ENCODE results near the gene GFER.
A peak's percentile ranks its signal among the peaks of the same experiment; 100 is the strongest.
"Not testable (repeated sequence)": the region's sequence is repeated elsewhere in the genome, so short reads cannot be mapped to it uniquely, and the experiment has no call there.

Gene GFER

DNA sequence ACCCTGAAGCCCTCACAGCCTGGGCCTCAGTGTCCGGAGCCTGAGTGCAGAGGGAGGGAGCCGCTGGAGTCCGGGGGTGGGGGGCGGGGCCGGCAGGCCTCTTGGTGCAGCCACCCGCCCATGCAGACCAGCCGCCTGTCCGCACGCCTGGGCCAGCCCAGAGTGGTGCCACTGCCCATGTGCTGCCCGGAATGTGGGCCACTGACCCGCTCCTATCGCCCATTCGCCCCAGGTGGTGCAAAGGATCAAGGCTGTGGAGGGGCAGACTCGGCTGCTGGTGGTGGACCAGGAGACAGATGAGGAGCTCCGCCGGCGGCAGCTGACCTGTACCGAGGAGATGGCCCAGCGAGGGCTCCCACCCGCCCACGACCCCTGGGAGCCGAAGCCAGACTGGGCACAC, 45.4 kb downstream of the GFER start:
- no peak for DNase-seq

DNA sequence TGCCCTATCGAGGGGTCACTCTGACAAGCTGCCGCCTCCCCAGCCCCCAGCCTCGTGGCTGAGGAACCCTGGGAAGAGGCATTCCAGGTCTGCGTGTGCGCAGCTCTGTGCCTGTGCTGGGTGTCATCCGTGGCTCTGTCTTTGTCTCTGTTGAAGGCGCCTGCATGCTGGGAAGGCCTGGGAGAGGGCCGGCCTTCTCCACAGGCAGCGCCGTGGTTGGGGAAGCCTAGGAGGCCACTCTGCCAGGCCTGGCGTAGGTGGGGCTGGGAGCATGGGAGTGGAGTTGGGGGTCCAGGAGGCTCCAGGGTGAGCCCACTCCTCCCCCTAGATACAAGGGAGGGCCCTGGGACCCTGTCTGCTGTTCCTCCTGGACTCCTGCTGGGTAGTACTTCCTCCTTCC, 46.0 kb downstream of the GFER start:
- DNase-seq, result no peak

DNA sequence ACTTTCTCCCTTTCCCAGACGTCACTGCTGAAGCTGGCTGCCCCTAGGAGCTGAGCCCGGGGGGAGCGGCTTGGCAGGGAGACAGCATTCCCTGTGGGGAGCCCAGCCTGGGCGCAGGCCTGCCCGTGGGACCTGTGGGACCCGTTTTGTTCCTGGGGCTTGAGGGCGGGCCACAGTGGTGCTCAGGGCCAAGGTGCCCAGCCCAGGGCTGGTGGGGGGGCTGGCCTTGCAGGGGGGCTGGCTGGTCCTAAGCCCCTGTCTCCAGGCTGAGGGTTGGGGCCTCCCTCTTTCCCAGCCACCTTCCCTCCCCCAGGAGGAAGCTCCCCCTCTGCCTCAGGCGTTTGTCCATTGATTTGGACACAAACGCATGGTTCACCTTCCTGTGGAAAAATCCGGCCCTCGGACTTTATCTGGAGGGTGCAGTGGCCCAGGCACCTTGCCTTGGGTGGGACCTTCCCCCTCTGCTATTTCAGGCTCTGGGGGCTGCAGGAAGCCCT, 47.1 kb downstream of the GFER start:
- peak; percentile 42 for DNase-seq

DNA sequence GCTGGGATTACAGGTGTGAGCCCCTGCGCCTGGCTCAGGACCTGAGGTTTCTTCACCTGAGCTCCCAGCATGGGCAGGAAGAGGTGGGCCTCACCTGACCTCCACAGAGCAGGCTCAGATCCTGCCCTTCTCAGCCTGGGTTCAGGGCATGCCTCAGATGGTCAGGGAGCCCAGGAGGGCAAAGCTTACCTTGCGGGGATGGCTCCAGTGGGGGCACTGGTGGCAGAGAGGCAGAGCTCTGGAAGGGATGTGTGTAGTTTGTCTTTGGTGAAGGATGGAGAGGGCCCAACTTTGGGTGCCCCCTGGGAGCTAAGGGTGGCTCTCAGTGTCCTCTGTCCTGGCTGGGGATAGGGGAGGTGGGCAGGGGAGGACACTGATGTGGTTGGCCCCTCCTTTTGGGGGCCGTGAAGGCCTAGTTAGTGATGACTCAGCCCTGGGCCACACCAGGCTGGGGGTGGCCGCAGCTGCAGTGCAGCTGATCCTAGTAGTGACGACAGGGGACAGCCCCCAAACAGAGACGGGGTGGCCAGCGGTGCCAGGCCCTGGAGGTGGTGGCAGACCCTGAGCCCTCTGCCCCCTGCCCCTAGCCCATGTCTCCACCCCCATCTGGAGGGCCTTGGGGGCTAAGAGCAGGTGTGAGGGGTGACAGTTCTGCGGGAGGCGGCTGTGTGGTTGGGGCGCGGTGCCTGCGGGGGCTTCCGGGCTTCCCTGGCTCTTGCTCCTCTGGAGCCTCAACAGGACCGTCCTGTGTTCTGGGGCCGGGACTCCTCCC, 48.5 kb downstream of the GFER start:
- DNase-seq, result no peak

DNA sequence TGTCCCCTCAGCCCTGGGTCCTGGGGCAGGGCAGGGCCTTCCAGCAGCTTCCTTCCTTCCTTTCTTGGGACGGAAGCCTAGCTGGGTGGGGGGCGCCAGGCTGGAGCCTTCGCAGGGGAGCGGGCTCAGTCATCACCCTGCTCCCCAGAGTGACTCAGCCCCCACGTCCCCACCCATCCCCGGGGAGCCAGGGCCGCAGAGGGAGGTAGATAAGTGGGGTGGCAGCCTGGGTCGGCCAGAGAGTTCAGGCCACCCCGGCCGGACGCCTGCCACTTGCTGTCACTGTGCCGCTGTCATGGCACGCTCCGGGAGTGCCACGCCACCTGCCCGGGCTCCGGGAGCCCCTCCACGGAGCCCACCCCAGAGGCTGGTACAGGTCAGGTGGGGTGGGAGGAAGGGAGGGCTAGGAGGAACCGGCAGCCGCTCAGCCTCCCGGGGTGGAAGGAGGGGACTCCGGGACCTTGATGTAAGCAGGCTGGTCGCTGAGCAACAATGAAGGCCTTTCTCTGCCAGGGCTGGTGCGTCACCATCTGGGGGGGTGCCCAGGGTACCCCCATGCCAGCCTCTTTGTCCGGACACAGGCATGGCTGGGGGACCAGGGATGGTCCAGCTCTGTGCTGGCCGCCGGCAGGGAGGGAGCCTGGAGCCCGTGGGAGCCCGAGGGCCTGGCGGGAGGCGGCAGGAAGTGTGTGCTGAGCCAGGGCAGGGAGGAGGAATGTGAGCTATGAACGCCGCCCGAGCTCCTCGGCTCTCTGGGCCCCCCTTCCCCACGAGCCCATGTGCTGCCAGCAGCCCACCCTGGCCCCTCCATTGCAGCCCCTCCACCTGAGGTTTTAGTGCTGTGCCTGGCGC, 49.3 kb downstream of the GFER start:
- no peak for DNase-seq

DNA sequence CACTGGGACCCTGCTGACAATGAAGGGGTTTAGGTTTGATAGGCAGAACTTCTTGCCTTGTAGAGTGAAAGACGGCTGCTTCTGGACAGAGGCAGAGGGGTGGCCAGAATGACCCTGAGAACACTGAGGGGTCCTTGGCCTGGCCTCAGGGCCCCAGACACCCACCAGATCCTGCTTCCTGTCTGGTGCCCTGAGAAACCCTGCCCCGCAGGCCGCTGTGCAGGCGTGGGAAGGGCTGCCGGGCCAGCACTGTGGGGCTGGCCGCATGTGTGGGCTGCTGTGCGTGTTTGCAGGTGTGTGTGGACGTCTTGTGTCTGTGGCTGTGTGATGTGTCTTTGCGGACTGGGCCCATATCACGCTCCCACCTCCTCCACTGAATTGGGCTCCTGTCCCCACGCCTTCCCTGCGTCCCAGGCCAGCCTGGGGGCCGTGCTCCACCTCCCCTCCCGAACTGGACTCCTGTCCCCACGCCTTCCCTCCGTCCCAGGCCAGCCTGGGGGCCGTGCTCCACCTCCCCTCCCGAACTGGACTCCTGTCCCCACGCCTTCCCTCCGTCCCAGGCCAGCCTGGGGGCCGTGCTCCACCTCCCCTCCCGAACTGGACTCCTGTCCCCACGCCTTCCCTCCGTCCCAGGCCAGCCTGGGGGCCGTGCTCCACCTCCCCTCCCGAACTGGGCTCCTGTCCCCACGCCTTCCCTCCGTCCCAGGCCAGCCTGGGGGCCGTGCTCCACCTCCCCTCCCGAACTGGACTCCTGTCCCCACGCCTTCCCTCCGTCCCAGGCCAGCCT, 50.1 kb downstream of the GFER start:
- not testable (repeated sequence) for DNase-seq

DNA sequence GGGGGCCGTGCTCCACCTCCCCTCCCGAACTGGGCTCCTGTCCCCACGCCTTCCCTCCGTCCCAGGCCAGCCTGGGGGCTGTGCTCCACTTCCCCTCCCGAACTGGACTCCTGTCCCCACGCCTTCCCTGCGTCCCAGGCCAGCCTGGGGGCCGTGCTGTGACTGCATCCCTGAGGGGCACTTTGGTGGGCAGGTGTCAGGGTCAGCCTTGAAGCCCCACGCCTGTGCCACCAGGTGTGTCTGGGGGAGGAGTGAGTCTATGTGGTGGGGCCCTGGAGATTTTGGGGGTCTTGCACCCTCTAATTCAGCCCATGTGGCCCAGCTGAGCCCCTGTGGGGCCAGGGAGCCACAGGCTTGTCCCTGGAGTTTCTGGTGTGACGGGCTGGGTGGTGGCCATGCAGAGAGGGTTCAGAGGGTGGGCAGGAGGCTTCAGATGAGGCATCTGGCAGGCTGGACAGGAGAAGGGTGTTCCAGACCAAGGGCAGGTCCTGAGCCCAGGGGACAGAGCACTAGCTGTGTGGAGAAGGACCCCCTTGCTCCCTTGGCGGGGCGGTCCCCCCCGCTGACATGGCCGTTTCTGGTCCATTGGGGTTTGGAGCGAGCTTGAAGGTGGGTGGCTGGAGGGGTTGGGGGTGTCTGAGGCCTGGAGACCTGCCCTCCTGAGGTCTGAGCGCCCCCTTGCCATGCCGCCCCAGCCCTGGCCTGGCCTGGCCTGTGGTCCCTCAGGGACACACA, 50.9 kb downstream of the GFER start:
- DNase-seq, result no peak

DNA sequence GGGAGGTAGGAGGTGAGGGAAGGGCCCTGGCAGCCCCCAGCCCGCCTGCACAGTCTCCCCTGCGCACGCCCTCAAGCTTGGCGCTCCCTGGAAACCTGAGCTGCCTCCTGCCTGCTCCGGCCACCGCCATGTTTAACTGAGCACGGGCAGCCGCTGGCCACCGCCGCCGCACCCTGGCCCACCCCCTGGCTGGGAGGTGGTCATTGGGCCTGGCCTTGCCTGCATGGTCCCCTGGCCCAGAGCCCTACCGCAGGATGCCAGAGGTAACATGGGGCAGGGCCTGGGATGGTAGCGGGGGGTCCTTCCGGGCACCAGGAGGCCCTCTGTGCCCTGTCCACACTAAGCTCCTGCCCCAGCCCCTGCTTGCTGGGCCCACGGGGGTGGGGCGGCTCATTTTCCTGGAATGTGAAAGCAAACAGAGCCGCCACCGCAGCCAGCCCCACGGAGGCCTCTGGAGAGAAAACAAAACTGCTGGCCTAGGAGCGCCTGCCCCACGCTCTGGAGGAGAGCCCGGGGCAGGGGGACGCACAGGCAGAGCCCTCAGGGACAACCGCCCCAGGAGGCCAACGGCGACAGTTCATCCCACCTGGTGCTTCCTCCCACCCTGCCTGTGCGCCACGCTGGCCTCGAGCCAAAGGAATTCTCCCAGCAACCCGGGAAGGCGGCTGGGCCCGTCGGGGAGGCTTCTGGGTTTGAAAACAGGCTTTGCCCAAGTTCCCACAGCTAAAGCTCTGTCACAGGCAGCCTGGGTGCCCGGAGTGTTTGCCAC, 51.6 kb downstream of the GFER start:
- peak; percentile 64 for DNase-seq

DNA sequence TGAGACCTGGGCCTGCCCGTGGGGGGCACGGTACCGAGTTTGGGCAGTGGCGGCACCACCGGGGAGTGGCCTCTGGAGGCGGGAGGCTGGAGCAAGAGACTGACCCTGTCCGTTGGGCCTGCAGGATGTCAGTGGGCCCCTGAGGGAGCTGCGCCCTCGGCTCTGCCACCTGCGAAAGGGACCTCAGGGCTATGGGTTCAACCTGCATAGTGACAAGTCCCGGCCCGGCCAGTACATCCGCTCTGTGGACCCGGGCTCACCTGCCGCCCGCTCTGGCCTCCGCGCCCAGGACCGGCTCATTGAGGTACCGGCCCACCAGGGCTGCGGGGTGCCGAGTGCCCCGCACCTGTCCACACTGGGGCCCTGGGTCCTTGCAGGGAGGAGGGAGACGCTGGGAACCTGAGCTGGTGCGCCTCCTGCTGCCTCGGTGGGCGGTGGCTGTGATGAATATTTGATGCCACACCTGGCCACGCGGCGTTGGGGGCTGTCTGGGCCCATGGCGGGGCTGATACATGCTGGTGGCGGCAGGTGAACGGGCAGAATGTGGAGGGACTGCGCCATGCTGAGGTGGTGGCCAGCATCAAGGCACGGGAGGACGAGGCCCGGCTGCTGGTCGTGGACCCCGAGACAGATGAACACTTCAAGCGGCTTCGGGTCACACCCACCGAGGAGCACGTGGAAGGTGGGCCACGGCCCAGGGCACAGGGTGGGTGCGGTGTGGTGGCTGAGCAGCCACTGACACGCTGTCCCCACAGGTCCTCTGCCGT, 52.4 kb downstream of the GFER start:
- DNase-seq, result no peak

DNA sequence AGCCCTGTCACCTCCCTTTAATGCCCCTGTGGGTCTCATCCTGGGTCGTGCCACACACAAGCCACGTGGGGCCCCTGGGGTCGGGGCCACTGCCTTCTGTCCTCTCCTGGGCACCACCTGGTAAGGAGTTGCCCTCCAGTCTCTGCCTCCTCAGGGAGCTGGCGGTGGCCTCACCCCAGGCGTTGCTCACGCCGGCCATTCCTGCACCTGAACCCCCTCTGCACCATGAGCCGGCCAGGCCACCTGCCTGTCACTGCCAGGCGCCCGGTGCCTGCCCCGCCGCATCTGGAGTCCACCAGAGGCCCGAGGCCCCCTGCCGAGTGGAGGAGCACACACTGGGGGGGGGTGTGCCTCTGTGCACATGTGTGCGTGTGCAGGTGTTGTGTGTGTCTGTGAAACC, 53.1 kb downstream of the GFER start:
- no peak for DNase-seq
